ENCODE results near the gene RBM23.
A peak's percentile ranks its signal among the peaks of the same experiment; 100 is the strongest.

Gene RBM23

DNA sequence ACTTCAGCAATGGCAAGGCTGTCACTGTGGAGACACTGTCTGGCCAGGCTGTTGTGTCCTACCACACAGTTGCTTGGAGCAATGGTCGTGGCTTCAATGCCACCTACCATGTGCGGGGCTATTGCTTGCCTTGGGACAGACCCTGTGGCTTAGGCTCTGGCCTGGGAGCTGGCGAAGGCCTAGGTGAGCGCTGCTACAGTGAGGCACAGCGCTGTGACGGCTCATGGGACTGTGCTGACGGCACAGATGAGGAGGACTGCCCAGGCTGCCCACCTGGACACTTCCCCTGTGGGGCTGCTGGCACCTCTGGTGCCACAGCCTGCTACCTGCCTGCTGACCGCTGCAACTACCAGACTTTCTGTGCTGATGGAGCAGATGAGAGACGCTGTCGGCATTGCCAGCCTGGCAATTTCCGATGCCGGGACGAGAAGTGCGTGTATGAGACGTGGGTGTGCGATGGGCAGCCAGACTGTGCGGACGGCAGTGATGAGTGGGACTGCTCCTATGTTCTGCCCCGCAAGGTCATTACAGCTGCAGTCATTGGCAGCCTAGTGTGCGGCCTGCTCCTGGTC lies 43.1 kb downstream of the RBM23 start (continued):
- TF ChIP-seq PRDM2 (tag by site-specific recombination; IDR thresholded peaks at IDR 0.05; ENCODE audit: borderline replicate concordance) (no peak), GLIS2 (tag by site-specific recombination; IDR thresholded peaks at IDR 0.05) (no peak), ZNF10 (tag by site-specific recombination; IDR thresholded peaks at IDR 0.05) (no peak), ZNF138 (tag by site-specific recombination; IDR thresholded peaks at IDR 0.05; ENCODE audit: borderline replicate concordance) (no peak), PRDM1 (tag by site-specific recombination; IDR thresholded peaks at IDR 0.05) (no peak), ZNF843 (tag by site-specific recombination; IDR thresholded peaks at IDR 0.05) (no peak), ZNF747 (tag by site-specific recombination; IDR thresholded peaks at IDR 0.05) (no peak), ZNF561 (tag by site-specific recombination; IDR thresholded peaks at IDR 0.05; ENCODE audit: borderline replicate concordance) (no peak), ZNF501 (tag by site-specific recombination; IDR thresholded peaks at IDR 0.05) (no peak), ZNF169 (tag by site-specific recombination; IDR thresholded peaks at IDR 0.05) (no peak)

DNA sequence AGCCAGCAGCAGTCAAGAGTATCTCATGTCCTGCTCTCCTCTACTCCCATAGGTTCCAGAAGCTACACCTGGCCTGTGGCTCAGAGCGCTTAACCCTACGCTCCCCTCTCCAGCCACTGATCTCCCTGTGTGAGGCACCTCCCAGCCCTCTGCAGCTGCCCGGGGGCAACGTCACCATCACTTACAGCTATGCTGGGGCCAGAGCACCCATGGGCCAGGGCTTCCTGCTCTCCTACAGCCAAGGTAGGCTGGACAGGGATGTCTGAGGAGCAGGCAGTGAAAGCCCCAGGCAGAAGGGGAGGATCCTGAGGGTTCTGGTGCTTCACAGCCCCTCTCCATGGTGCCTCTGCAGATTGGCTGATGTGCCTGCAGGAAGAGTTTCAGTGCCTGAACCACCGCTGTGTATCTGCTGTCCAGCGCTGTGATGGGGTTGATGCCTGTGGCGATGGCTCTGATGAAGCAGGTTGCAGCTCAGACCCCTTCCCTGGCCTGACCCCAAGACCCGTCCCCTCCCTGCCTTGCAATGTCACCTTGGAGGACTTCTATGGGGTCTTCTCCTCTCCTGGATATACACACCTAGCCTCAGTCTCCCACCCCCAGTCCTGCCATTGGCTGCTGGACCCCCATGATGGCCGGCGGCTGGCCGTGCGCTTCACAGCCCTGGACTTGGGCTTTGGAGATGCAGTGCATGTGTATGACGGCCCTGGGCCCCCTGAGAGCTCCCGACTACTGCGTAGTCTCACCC lies 43.8 kb downstream of the RBM23 start:
- peaks cover 9% of the 10 kb centered on the region for H3K4me1 ChIP-seq (ENCODE audit: control insufficient read depth, insufficient read depth, low read length)
- H3K4me3 ChIP-seq (ENCODE audit: low read depth, low read length): no peak overlapping the region
- ChIA-PET POLR2A (no interaction called here), CTCF (interaction anchor here (1.1 kb wide), 2 partner anchors 9 to 25 kb away, joined by 3 to 4 read pairs; no protein-coding TSS in a partner anchor)
- H3K36me3 ChIP-seq (ENCODE audit: control insufficient read depth in 2 of 2, insufficient read depth in 1 of 2, low read length in 2 of 2): peaks cover 0 to 57% of the 10 kb centered on the region in 2 experiments; a peak in 2 of 3 replicates
- TF ChIP-seq, protein P1, sequence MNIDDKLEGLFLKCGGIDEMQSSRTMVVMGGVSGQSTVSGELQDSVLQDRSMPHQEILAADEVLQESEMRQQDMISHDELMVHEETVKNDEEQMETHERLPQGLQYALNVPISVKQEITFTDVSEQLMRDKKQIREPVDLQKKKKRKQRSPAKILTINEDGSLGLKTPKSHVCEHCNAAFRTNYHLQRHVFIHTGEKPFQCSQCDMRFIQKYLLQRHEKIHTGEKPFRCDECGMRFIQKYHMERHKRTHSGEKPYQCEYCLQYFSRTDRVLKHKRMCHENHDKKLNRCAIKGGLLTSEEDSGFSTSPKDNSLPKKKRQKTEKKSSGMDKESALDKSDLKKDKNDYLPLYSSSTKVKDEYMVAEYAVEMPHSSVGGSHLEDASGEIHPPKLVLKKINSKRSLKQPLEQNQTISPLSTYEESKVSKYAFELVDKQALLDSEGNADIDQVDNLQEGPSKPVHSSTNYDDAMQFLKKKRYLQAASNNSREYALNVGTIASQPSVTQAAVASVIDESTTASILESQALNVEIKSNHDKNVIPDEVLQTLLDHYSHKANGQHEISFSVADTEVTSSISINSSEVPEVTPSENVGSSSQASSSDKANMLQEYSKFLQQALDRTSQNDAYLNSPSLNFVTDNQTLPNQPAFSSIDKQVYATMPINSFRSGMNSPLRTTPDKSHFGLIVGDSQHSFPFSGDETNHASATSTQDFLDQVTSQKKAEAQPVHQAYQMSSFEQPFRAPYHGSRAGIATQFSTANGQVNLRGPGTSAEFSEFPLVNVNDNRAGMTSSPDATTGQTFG (tag by site-specific recombination; IDR thresholded peaks at IDR 0.05; ENCODE audit: borderline replicate concordance): no peak
- TF ChIP-seq REST (tag by site-specific recombination; IDR thresholded peaks at IDR 0.05): peak; percentile 90
- no peak for TF ChIP-seq ZNF488 (tag by site-specific recombination; IDR thresholded peaks at IDR 0.05)
- TF ChIP-seq HOXC10 (CRISPR knock-in tag; IDR thresholded peaks at IDR 0.05): no peak
- TF ChIP-seq SP2 (tag by site-specific recombination; IDR thresholded peaks at IDR 0.05): no peak
- no peaks in the 10 kb centered on the region for H3K9me3 ChIP-seq (ENCODE audit: control insufficient read depth, insufficient read depth, low read depth, low read length)
- no peak overlapping the region for H3K27ac ChIP-seq (ENCODE audit: extremely low read depth, low read depth, low read length)
